ENCODE data around the gene KCNJ11. TPM values are rescaled to one million over a fixed set of nuclear protein-coding genes. Genes with fewer than 3 reads are reported as not detected.

KCNJ11 gene
- total and polyA plus RNA-seq, 2 of the 13 experiments (the other 11 are each of a cell fraction or from before 2014, with no cell fraction given), result 0.38 to 1.6 TPM

GRCh38 chr11:17432002-17432401 lies 43.5 kb upstream of the KCNJ11 start:
- no peak for ATAC-seq
- no peak for FAIRE-seq
- no peak for DNase-seq (ENCODE audit: low spot score)
- TF ChIP-seq ZNF839 (CRISPR knock-in tag; IDR thresholded peaks at IDR 0.05; ENCODE audit: borderline replicate concordance) (no peak), ZNF713 (CRISPR knock-in tag; IDR thresholded peaks at IDR 0.05) (no peak), ZNF776 (CRISPR knock-in tag; IDR thresholded peaks at IDR 0.05) (no peak), SIN3A (IDR thresholded peaks at IDR 0.05; ENCODE audit: borderline replicate concordance, low read depth, low read length) (no peak), IRF1 (CRISPR knock-in tag; IDR thresholded peaks at IDR 0.05; ENCODE audit: low read depth) (no peak), MIER3 (CRISPR knock-in tag; IDR thresholded peaks at IDR 0.05; ENCODE audit: borderline replicate concordance) (no peak)
- no peak overlapping the region for H2AFZ ChIP-seq (ENCODE audit: low read length)
- no peaks in the 10 kb centered on the region for H4K20me1 ChIP-seq (ENCODE audit: insufficient read depth, low read length)
- H3K4me3 ChIP-seq (replicated peaks in 1 of 3; ENCODE audit: insufficient read depth in 1 of 3, low read depth in 2 of 3, low read length in 3 of 3), result no peak overlapping the region
- BruUV-seq (replicated peaks), result no TSS peak
- no peak overlapping the region for H3K9ac ChIP-seq (ENCODE audit: insufficient read depth, low read depth, low read length)
- ChIA-PET CTCF (ENCODE audit: low intra/inter-chr PET ratio, low total read pairs) (no interaction called here), POLR2A (no interaction called here)
- H3K9me3 ChIP-seq (ENCODE audit: low read length), result no peaks in the 10 kb centered on the region
- no peak overlapping the region for H3K27ac ChIP-seq (ENCODE audit: extremely low read length, insufficient read depth, low read length)
- H3K4me1 ChIP-seq (ENCODE audit: insufficient read depth, low read length), result no peaks in the 10 kb centered on the region
- in situ Hi-C loops (cut with HindIII; ENCODE audit: extremely low pct_ligation_motif_present, low pct_unique_long_range_greater_than_20kb) (no loop called here), intact Hi-C loops (cut with micrococcal nuclease; ENCODE audit: unreplicated experiment) (no loop called here)
- no peak overlapping the region for H3K4me2 ChIP-seq (ENCODE audit: low read depth, low read length)
- H3K79me2 ChIP-seq (ENCODE audit: insufficient read depth, low read length), result no peaks in the 10 kb centered on the region
- H3K36me3 ChIP-seq (replicated peaks in 1 of 2; ENCODE audit: control insufficient read depth in 1 of 2, insufficient read depth in 2 of 2, low read length in 2 of 2), result no peaks in the 10 kb centered on the region
- 28% methylated on average over 3 of the region's 7 CpGs for WGBS (ENCODE audit: low lambda C conversion rate)
- H3K27me3 ChIP-seq (ENCODE audit: control insufficient read depth in 1 of 2, insufficient read depth in 2 of 2, low read length in 2 of 2), result peaks cover 6 to 28% of the 10 kb centered on the region in 2 experiments; a peak in 4 of 5 replicates

- Histone ChIP-seq H4K20me1 (ENCODE audit: insufficient read depth, low read length) (no peaks in the 10 kb centered on the region), H3K4me2 (ENCODE audit: low read depth, low read length) (no peak overlapping the region), H3K4me1 (ENCODE audit: insufficient read depth, low read length) (no peaks in the 10 kb centered on the region), H3K9ac (ENCODE audit: insufficient read depth, low read depth, low read length) (no peak overlapping the region), H3K27ac (ENCODE audit: extremely low read length, insufficient read depth, low read length) (no peak overlapping the region), H3K36me3 (replicated peaks in 1 of 2; ENCODE audit: control insufficient read depth in 1 of 2, insufficient read depth in 2 of 2, low read length in 2 of 2) (no peaks in the 10 kb centered on the region), H3K27me3 (ENCODE audit: control insufficient read depth in 1 of 2, insufficient read depth in 2 of 2, low read length in 2 of 2) (peaks cover 6 to 28% of the 10 kb centered on the region in 2 experiments; a peak in 4 of 5 replicates), H3K4me3 (replicated peaks in 1 of 3; ENCODE audit: insufficient read depth in 1 of 3, low read depth in 2 of 3, low read length in 3 of 3) (no peak overlapping the region), H3K79me2 (ENCODE audit: insufficient read depth, low read length) (no peaks in the 10 kb centered on the region), H3K9me3 (ENCODE audit: low read length) (no peaks in the 10 kb centered on the region), H2AFZ (ENCODE audit: low read length) (no peak overlapping the region)
- 4% methylated on average over 5 of the region's 8 CpGs for WGBS (ENCODE audit: low lambda C conversion rate)
- intact Hi-C loops (cut with micrococcal nuclease; ENCODE audit: unreplicated experiment) (no loop called here), in situ Hi-C loops (cut with HindIII; ENCODE audit: extremely low pct_ligation_motif_present, low pct_unique_long_range_greater_than_20kb) (no loop called here)
- ChIA-PET POLR2A (no interaction called here), CTCF (ENCODE audit: low intra/inter-chr PET ratio, low total read pairs) (no interaction called here)
- TF ChIP-seq CEBPG (CRISPR knock-in tag; IDR thresholded peaks at IDR 0.05), result peak; percentile 46; the same call in 1 of the 2 replicates
- peak; percentile 57; the same call in 1 of the 2 replicates for TF ChIP-seq CEBPB (IDR thresholded peaks at IDR 0.05; ENCODE audit: borderline replicate concordance, low read depth, low read length)
- no peak for TF ChIP-seq NFKB2 (CRISPR knock-in tag; IDR thresholded peaks at IDR 0.05; ENCODE audit: borderline replicate concordance)
- no peak for DNase-seq (ENCODE audit: low spot score)
- ATAC-seq, result peak; percentile 54
- FAIRE-seq, result no peak
- no TSS peak for BruUV-seq (replicated peaks)
Observed at GRCh38 chr11:17431139-17431538, 42.7 kb upstream of the KCNJ11 start.
